Gastroesophageal sphincter (tissue), 4 donors: Measurements from ENCODE around the gene PAK1IP1. TPM values are rescaled to one million over a fixed set of nuclear protein-coding genes. Genes with fewer than 3 reads are reported as not detected.

Experiments used
- ATAC-seq: fragments of 150-250 bp; one replicate; pipeline ENCODE4 v1.9.1; 2016; ENCODE audit warnings: mild to moderate bottlenecking, moderate library complexity
- H3K27ac ChIP-seq, 4 donors: fragments of 200-600 bp; sonication (generic) in 3 of 4; 1 replicate in 3 of 4; 2 replicates in 1 of 4; pipeline ENCODE4 v1.5.1; 2016 to 2019
- H3K27me3 ChIP-seq: fragments of 200-600 bp; sonication (generic); one replicate; pipeline ENCODE4 v1.5.1; 2019
- H3K36me3 ChIP-seq, 2 donors: fragments of 200-600 bp; sonication (generic); one replicate each; pipeline ENCODE4 v1.5.1; 2019; ENCODE audit warnings: control low read depth in 1 of 2
- H3K4me1 ChIP-seq, 3 donors: fragments of 200-600 bp; sonication (generic); 1 replicate in 2 of 3; 2 replicates in 1 of 3; pipeline ENCODE4 v1.5.1; 2016 to 2019; ENCODE audit warnings: control low read depth in 2 of 3
- H3K4me3 ChIP-seq, 2 donors: fragments of 200-600 bp; sonication (generic); one replicate each; pipeline ENCODE4 v1.5.1; 2019; ENCODE audit warnings: mild to moderate bottlenecking in 1 of 2, moderate library complexity in 1 of 2
- H3K9me3 ChIP-seq, 3 donors: fragments of 200-600 bp; sonication (generic); one replicate each; pipeline ENCODE4 v1.5.1; 2017 to 2019; ENCODE audit warnings: control low read depth in 2 of 3
- EP300 ChIP-seq: sonication (generic); formaldehyde crosslinking; IDR thresholded peaks from one replicate; pipeline ENCODE4 v1.6.1; 2017; ENCODE audit warnings: antibody characterized with exemption, mild to moderate bottlenecking
- POLR2A ChIP-seq, 2 donors: fragments of 450-650 bp; IDR thresholded peaks; one replicate each; pipeline ENCODE4 v1.6.1; 2017; ENCODE audit warnings: antibody characterized with exemption in 2 of 2, mild to moderate bottlenecking in 2 of 2, moderate library complexity in 1 of 2
- POLR2AphosphoS5 ChIP-seq: sonication (generic); formaldehyde crosslinking; IDR thresholded peaks from one replicate; pipeline ENCODE4 v1.6.1; 2017; ENCODE audit warnings: antibody characterized with exemption
- WGBS, 2 donors: methylation state at CpG; one replicate each; pipeline ENCODE4 v1.1.5; 2018; ENCODE audit warnings: low coverage in 1 of 2; 5-methylcytosine and 5-hydroxymethylcytosine counted together
- total RNA-seq, 4 donors: library from RNA; depleted of rRNA; stranded (reverse); fragments of >200 nt; gene quantifications; one replicate each; pipeline ENCODE4 v1.1.0, GENCODE V29; 2016
- TF ChIP-seq, protein P1 (sequence below), 4 experiments: fragments of 200-600 bp in 2 of 4; fragments of 450-650 bp in 2 of 4; sonication (generic) in 1 of 4; IDR thresholded peaks; one replicate each; pipeline ENCODE4 v1.5.1; 2017 to 2019; ENCODE audit warnings: antibody characterized with exemption in 4 of 4, mild to moderate bottlenecking in 2 of 4, moderate library complexity in 2 of 4

The PAK1IP1 gene
- total RNA-seq, 4 donors from 2014 or later, result 9.4 to 14.6 (median 12.5) TPM

GRCh38 chr6:10721850-10722569, 27.2 kb downstream of the PAK1IP1 start:
- WGBS, 2 donors, result 55 to 58% methylated on average over 4 to 9 of the region's 11 CpGs
- Histone ChIP-seq H3K4me3 (peak overlapping the region; percentile 9 to 67), H3K9me3 (no peaks in the 10 kb centered on the region), H3K27ac (peak overlapping the region; percentile 27 to 92 (median 88)), H3K36me3 (peaks cover 0 to 27% of the 10 kb centered on the region in 2 donors), H3K4me1 (peaks cover 0 to 60% (median 15%) of the 10 kb centered on the region in 3 donors), H3K27me3 (no peaks in the 10 kb centered on the region)
- TF ChIP-seq POLR2A (IDR thresholded peaks at IDR 0.05) (no peak), EP300 (no peak), POLR2AphosphoS5 (no peak)
- TF ChIP-seq, protein P1, sequence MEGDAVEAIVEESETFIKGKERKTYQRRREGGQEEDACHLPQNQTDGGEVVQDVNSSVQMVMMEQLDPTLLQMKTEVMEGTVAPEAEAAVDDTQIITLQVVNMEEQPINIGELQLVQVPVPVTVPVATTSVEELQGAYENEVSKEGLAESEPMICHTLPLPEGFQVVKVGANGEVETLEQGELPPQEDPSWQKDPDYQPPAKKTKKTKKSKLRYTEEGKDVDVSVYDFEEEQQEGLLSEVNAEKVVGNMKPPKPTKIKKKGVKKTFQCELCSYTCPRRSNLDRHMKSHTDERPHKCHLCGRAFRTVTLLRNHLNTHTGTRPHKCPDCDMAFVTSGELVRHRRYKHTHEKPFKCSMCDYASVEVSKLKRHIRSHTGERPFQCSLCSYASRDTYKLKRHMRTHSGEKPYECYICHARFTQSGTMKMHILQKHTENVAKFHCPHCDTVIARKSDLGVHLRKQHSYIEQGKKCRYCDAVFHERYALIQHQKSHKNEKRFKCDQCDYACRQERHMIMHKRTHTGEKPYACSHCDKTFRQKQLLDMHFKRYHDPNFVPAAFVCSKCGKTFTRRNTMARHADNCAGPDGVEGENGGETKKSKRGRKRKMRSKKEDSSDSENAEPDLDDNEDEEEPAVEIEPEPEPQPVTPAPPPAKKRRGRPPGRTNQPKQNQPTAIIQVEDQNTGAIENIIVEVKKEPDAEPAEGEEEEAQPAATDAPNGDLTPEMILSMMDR (IDR thresholded peaks at IDR 0.05), result no peak
- ATAC-seq, result no peak

DNA sequence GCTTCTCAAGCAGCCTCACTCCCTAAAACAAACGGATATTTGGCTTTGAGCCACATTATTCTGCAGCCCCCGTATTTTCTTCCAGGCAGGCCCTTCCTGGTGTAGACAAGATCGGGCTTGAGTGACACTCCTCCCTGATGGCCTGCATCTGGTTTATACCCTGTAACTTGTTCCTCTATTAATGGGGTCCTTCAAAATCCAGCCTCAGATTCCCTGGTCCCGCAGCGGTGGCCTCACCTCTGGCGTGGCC, 27.7 kb downstream of the PAK1IP1 start:
- peaks cover 0 to 31% of the 10 kb centered on the region in 2 donors for H3K36me3 ChIP-seq
- no peaks in the 10 kb centered on the region for H3K27me3 ChIP-seq
- TF ChIP-seq POLR2A (IDR thresholded peaks at IDR 0.05) (no peak), EP300 (no peak), POLR2AphosphoS5 (no peak)
- TF ChIP-seq, protein P1 (IDR thresholded peaks at IDR 0.05), result no peak
- H3K4me1 ChIP-seq, result peaks cover 0 to 63% (median 15%) of the 10 kb centered on the region in 3 donors
- H3K27ac ChIP-seq, result peak overlapping the region; percentile 27 to 92 (median 88)
- no peaks in the 10 kb centered on the region for H3K9me3 ChIP-seq
- whole genome bisulfite sequencing, 2 donors, result 0% methylated on average over 3 to 6 of the region's 6 CpGs
- ATAC-seq, result no peak
- peak overlapping the region; percentile 9 to 67 for H3K4me3 ChIP-seq

DNA sequence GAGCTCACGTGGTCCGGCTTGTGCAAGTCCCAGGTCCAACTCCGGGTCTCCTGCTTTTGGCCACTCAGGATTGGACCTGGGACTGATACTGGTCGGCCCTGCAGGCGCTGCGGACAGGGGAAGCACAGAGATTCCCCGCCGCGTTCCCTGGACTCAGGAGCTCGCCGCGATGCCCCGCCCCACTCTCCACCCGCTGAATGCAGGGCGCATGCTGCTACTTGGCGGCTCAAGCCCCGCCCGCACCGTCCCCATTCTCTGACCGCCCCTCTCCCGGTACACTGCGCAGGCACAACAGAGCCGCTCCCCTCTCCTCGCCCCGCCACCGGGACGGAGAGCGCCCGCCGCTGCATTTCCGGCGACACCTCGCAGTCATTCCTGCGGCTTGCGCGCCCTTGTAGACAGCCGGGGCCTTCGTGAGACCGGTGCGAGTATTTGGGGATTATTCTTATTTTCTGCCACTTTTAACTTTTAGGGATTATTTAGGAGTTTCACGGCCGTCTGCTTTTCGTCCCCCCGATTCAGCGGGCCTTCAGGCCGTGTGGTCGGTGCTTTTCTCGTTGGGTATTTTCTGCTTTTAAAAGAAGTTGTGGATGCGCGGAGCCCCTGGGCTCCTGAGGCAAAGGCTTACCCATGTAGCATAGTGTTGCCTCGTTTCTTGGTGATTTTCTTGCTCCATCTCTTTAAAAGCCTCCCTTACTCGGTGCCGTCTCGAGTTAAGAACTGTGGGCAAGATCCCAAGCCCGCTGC, 28.2 kb downstream of the PAK1IP1 start, which contains the start of gene TMEM14C:
TMEM14C (plus strand) TSS at position 251 of the 747 bp plus-strand sequence. CDS start 1,544 bp downstream, outside the sequence.
- Histone ChIP-seq H3K9me3 (no peaks in the 10 kb centered on the region), H3K36me3 (peaks cover 0 to 36% of the 10 kb centered on the region in 2 donors), H3K27me3 (no peaks in the 10 kb centered on the region), H3K4me1 (peaks cover 0 to 63% (median 15%) of the 10 kb centered on the region in 3 donors), H3K4me3 (peak within 1 kb of the TSS; percentile 60 to 67), H3K27ac (peak within 1 kb of the TSS; percentile 86 to 92 (median 90))
- peak; percentile 99 for ATAC-seq
- WGBS, 2 donors, result 1 to 5% methylated on average over 4 to 34 of the region's 55 CpGs
- TF ChIP-seq, protein P1 (IDR thresholded peaks at IDR 0.05), result peak in 1 of 4 experiments; percentile 12
- peak; percentile 91 for TF ChIP-seq POLR2AphosphoS5
- TF ChIP-seq EP300, result no peak
- peak; percentile 78 to 81 for TF ChIP-seq POLR2A (IDR thresholded peaks at IDR 0.05)

- no peak for ATAC-seq
- Histone ChIP-seq H3K4me1 (peaks cover 0 to 63% (median 15%) of the 10 kb centered on the region in 3 donors), H3K9me3 (no peaks in the 10 kb centered on the region), H3K27me3 (no peaks in the 10 kb centered on the region), H3K4me3 (peak overlapping the region; percentile 60 to 67), H3K36me3 (peaks cover 0 to 42% of the 10 kb centered on the region in 2 donors), H3K27ac (peak overlapping the region; percentile 86 to 92 (median 90))
- 7% methylated on average over 3 of the region's 7 CpGs; no CpG with 5 or more reads in 1 of the 2 donors for WGBS, 2 donors
- TF ChIP-seq POLR2A (IDR thresholded peaks at IDR 0.05) (no peak), EP300 (no peak), POLR2AphosphoS5 (no peak)
- TF ChIP-seq, protein P1 (IDR thresholded peaks at IDR 0.05), result no peak
These were observed 28.8 kb downstream of the PAK1IP1 start for GRCh38 chr6:10723567-10723881.
